Measurements from ENCODE around the gene CDKN3.
"Not testable (repeated sequence)": the region's sequence is repeated elsewhere in the genome, so short reads cannot be mapped to it uniquely, and the experiment has no call there.

The CDKN3 gene

DNA sequence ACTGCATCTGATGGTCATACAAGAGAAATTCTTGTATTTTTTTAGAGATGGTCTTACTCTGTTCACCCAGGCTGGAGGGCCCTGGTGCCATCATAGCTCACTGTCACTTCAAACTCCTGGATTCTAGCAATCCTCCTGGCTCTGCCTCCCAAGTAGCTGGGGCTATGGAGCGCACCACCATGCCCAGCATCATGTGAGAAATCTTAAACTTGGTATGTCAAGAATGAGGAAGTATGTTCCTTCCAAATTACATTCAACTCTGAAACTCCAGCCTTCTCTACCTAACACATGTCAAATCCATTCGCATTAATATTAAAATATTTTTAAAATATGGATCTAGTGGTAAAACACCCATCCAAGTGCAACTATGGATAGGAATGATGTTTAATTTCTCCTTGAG, 27.5 kb upstream of the CDKN3 start:
- no peak for TF ChIP-seq CTCF (IDR thresholded peaks at IDR 0.05; ENCODE audit: extremely low read depth, insufficient read depth, missing control alignments)
- in situ Hi-C loops (cut with MboI; ENCODE audit: low pct_unique_long_range_greater_than_20kb, low sequenced_read_pairs, unreplicated experiment) = no loop called here
- no peak for DNase-seq (ENCODE audit: low spot score)

DNA sequence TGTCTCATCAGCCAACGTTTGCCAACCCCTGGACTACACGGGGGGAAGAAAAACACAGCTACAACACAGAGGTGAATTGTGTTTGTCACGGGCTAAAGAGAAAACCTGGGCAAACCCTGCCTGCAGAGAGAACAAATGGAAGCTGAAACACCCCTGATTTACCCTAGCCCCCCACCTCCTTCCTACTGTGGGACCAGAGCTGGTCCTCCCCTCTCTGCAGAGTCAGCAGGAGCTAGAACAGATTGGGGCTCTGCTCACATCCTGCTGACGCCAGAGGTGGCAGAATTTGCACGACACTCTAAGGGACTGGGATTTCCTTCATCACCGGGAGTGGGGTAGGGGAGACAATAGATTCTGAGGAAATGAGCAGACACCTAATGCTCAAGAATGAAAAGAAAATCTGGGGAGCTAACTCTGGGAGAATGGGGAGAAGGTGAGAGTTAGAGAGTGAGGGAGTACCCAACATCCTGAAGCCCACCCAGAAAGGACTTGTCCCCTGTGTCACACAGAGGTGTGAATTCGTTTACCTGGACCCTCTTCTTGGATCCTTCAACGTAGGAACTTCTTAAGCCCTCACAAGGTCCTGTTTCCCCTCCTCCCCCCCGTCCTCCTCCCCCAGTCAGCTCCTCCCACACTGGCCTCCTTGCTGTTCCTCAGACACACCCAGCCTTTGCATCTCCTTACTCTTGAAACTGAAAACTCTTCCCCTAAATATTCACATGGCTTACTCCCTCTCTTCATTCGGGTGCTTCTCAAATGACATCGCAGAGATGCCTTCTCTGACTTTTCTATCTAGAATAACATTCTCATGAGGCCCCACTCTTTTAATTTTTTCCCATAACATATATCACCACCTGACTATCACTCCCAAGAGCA, 26.2 kb upstream of the CDKN3 start:
- in situ Hi-C loops (cut with MboI; ENCODE audit: low pct_unique_long_range_greater_than_20kb, low sequenced_read_pairs, unreplicated experiment) = no loop called here
- no peak for DNase-seq (ENCODE audit: low spot score)
- TF ChIP-seq CTCF (IDR thresholded peaks at IDR 0.05; ENCODE audit: extremely low read depth, insufficient read depth, missing control alignments) = no peak

DNA sequence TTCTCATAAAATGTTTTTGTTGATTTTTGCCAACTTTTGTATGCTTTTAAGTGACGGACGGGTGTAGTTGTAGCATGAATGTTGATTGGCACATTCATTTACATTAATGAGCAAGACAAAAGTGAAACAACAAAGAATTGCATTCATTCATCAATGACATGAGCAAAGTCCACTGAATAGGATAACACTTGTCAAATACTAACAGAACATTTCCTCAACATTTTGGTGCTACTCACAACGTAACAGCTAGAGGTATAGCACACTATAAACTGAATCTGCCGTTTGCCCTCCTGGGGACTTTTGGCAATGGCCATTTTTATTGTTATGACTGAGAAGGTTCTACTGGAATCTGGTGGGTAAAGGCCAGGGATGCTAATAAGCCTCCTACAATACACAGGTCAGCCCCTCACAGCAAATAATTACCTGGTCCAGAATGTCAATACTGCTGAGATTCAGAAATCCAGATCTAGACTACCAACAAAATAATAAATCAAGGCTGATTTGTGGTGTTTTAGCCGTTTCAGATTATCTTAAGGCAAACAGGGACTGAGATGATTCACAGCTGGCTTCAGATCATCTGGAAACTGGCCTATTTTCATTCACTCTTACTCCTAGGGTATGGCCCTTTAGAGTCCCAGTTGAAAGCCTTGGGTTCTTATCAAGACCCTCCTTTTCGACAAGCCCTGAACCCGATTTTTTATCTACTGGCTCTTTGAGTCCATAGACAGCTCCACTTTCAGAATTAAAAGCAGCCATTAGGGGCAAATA, 22.5 kb upstream of the CDKN3 start:
- in situ Hi-C loops (cut with MboI; ENCODE audit: low pct_unique_long_range_greater_than_20kb, low sequenced_read_pairs, unreplicated experiment) = no loop called here
- TF ChIP-seq CTCF (IDR thresholded peaks at IDR 0.05; ENCODE audit: extremely low read depth, insufficient read depth, missing control alignments) = no peak
- DNase-seq (ENCODE audit: low spot score) = no peak

GRCh38 chr14:54377501-54377900, 19.3 kb upstream of the CDKN3 start:
- no peak for DNase-seq (ENCODE audit: low spot score)
- no peak for TF ChIP-seq CTCF (IDR thresholded peaks at IDR 0.05; ENCODE audit: extremely low read depth, insufficient read depth, missing control alignments)

DNA sequence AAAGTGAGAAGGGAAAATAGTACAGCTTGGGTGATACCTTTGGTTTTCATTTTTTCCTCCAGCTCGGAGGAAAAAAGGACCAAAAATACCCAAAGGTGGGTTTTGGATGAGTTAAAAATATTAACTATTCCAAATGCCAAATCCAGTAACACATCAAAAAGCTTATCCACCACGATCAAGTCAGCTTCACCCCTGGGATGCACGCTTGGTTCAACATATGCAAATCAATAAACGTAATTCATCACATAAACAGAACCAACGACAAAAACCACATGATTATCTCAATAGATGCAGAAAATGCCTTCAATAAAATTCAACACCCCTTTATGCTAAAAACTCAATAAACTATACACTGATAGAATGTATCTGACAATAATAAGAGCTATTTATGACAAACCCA, 17.9 kb upstream of the CDKN3 start:
- DNase-seq (ENCODE audit: low spot score); in situ Hi-C loops (cut with MboI; ENCODE audit: low pct_unique_long_range_greater_than_20kb, low sequenced_read_pairs, unreplicated experiment): not testable (repeated sequence)

More at GRCh38 chr14:54377501-54377900, 19.3 kb upstream of the CDKN3 start:
- in situ Hi-C loops (cut with MboI; ENCODE audit: low pct_unique_long_range_greater_than_20kb, low sequenced_read_pairs, unreplicated experiment) = no loop called here

DNA sequence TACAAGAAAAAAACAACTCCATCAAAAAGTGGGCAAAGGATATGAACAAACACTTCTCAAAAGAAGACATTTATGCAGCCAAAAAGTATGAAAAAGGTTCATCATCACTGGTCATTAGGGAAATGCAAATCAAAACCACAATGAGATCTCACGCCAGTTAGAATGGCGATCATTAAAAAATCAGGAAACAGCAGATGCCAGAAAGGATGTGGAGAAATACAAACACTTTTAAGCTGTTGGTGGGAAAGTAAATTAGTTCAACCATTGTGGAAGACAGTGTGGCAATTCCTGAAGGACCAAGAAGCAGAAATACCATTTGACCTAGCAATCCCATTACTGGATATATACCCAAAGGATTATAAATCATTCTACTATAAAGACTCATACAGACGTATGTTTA, 16.2 kb upstream of the CDKN3 start:
- in situ Hi-C loops (cut with MboI; ENCODE audit: low pct_unique_long_range_greater_than_20kb, low sequenced_read_pairs, unreplicated experiment); DNase-seq (ENCODE audit: low spot score): not testable (repeated sequence)

DNA sequence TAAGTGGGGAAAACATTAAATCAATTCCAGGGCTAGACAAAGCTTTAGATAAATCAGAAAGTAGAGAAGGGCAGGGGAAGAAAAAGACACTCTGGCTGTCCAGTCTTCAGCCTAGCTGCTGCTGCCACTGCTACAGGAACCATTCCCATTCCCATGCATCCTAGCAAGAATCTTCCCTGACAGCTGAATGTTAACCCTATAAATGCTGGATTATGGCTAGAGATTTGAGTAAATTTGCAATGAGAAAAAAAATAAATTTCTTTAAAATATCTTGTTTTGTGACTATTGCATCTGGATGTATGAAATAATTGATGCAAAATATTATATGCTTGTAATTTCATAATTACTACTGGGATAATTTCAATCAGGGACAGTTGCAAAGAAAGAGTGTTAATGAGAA, 15.0 kb upstream of the CDKN3 start:
- in situ Hi-C loops (cut with MboI; ENCODE audit: low pct_unique_long_range_greater_than_20kb, low sequenced_read_pairs, unreplicated experiment) = no loop called here
- TF ChIP-seq CTCF (IDR thresholded peaks at IDR 0.05; ENCODE audit: extremely low read depth, insufficient read depth, missing control alignments) = no peak
- no peak for DNase-seq (ENCODE audit: low spot score)

All from GM13977 (cell line).